ENCODE results near the gene TNS1.

- TF ChIP-seq CTCF (IDR thresholded peaks at IDR 0.05; ENCODE audit: insufficient read depth, low read length): no peak
- no peak for TF ChIP-seq REST (IDR thresholded peaks at IDR 0.05; ENCODE audit: insufficient replicate concordance, low read depth)
Measured at GRCh38 chr2:217823626-217824025, 179.2 kb downstream of the TNS1 start.
